ENCODE measurements around the gene MED22.
"Not testable (repeated sequence)": the region's sequence is repeated elsewhere in the genome, so short reads cannot be mapped to it uniquely, and the experiment has no call there.

The MED22 gene

GRCh38 chr9:133377721-133378216 is 29.8 kb upstream of the MED22 start:
- peak overlapping the region; percentile 40 for H3K27ac ChIP-seq
- TF ChIP-seq CTCF (conservative IDR thresholded peaks at IDR 0.05; ENCODE audit: low read depth) = no peak
- CTCF ChIA-PET = interaction anchor here (0.7 to 1.4 kb wide), 4 partner anchors 16 to 1460 kb away, joined by 3 to 5 read pairs (median 3); no protein-coding TSS in a partner anchor
- no peak for DNase-seq (ENCODE audit: low spot score)
- POLR2A ChIA-PET (ENCODE audit: low non-redundant PET) = interaction anchor here (0.6 to 1.1 kb wide), 2 partner anchors 39 to 217 kb away, joined by 3 read pairs; no protein-coding TSS in a partner anchor

- ChIA-PET POLR2A (ENCODE audit: low non-redundant PET) (interaction anchor here (0.6 to 1.1 kb wide), 2 partner anchors 40 to 217 kb away, joined by 3 read pairs; no protein-coding TSS in a partner anchor), CTCF (interaction anchor here (0.7 to 1.4 kb wide), 3 partner anchors 17 to 1039 kb away, joined by 3 to 7 read pairs (median 3); no protein-coding TSS in a partner anchor)
- peak overlapping the region; percentile 40 for H3K27ac ChIP-seq
- not testable (repeated sequence) for DNase-seq (ENCODE audit: low spot score)
Observed at GRCh38 chr9:133377280-133377679, 29.3 kb upstream of the MED22 start.

- ChIA-PET POLR2A (ENCODE audit: low non-redundant PET) (interaction anchor here (0.6 kb wide), 2 partner anchors 28 to 68 kb away, joined by 3 to 4 read pairs; partner anchors contain the start of genes MED22 and RPL7A), CTCF (interaction anchor here (0.6 to 1.4 kb wide), 4 partner anchors 18 to 360 kb away, joined by 3 to 4 read pairs (median 4); no protein-coding TSS in a partner anchor)
- peak; percentile 100 for DNase-seq (ENCODE audit: low spot score)
- peak within 1 kb of the TSS; percentile 92 for H3K27ac ChIP-seq
- TF ChIP-seq CTCF (conservative IDR thresholded peaks at IDR 0.05; ENCODE audit: low read depth) = no peak
Observed at GRCh38 chr9:133375724-133376654, 28.1 kb upstream of the MED22 start, which contains the start of the genes STKLD1 and SURF4. Gene STKLD1 (plus strand): TSS chr9:133376366. CDS start chr9:133376474, 108 bp downstream. Gene SURF4 (minus strand): TSS chr9:133376060. CDS start chr9:133375969, 91 bp downstream.

GRCh38 chr9:133375116-133375723 is 27.3 kb upstream of the MED22 start:
- CTCF ChIA-PET = interaction anchor here (0.6 to 0.9 kb wide), 2 partner anchors 44 to 111 kb away, joined by 3 to 4 read pairs; no protein-coding TSS in a partner anchor
- POLR2A ChIA-PET (ENCODE audit: low non-redundant PET) = interaction anchor here (0.6 kb wide), 1 partner anchor 68 kb away, joined by 3 read pairs; no protein-coding TSS in a partner anchor
- peak overlapping the region; percentile 92 for H3K27ac ChIP-seq
- peak; percentile 72 for DNase-seq (ENCODE audit: low spot score)
- peak; percentile 79 for TF ChIP-seq CTCF (conservative IDR thresholded peaks at IDR 0.05; ENCODE audit: low read depth)

- ChIA-PET POLR2A (ENCODE audit: low non-redundant PET) (no interaction called here), CTCF (interaction anchor here (0.6 to 0.9 kb wide), 3 partner anchors 14 to 112 kb away, joined by 3 to 4 read pairs (median 3); no protein-coding TSS in a partner anchor)
- TF ChIP-seq CTCF (conservative IDR thresholded peaks at IDR 0.05; ENCODE audit: low read depth) = no peak
- peak overlapping the region; percentile 92 for H3K27ac ChIP-seq
- no peak for DNase-seq (ENCODE audit: low spot score)
Observed at GRCh38 chr9:133374612-133375115, 26.7 kb upstream of the MED22 start.

- peak overlapping the region; percentile 26; the same call in 1 of the 2 replicates for H3K27ac ChIP-seq
- TF ChIP-seq CTCF (conservative IDR thresholded peaks at IDR 0.05; ENCODE audit: low read depth) = no peak
- ChIA-PET POLR2A (ENCODE audit: low non-redundant PET) (interaction anchor here (0.9 kb wide), 1 partner anchor 18 kb away, joined by 4 read pairs; no protein-coding TSS in a partner anchor), CTCF (interaction anchor here (0.5 to 0.8 kb wide), 3 partner anchors 37 to 370 kb away, joined by 3 to 4 read pairs (median 3); no protein-coding TSS in a partner anchor)
- no peak for DNase-seq (ENCODE audit: low spot score)
Observed at GRCh38 chr9:133372144-133372543, 24.2 kb upstream of the MED22 start.

Data from RWPE1 (cell line).